CD14-positive monocyte (primary cell): Measurements from ENCODE around the gene RNF126. TPM values are rescaled to one million over a fixed set of nuclear protein-coding genes. Genes with fewer than 3 reads are reported as not detected.
A peak's percentile ranks its signal among the peaks of the same experiment; 100 is the strongest.

Experiments
- DNase-seq, 3 donors: peaks; one replicate each; pipeline ENCODE4 v3.0.0-alpha.2; 2011 to 2022
- H2AFZ ChIP-seq: 2 replicates; pipeline ENCODE4 v1.6.0; 2012; ENCODE audit warnings: mild to moderate bottlenecking, low read depth, low read length, inconsistent platforms; ENCODE audit not compliant: insufficient read depth, poor library complexity, severe bottlenecking
- H3K27ac ChIP-seq, 2 donors: 1 replicate in 1 of 2; 2 replicates in 1 of 2; pipeline ENCODE4 v1.5.1; 2012 to 2013; ENCODE audit warnings: low read length in 2 of 2, control low read depth in 1 of 2, inconsistent platforms in 1 of 2, low read depth in 1 of 2, mild to moderate bottlenecking in 1 of 2
- H3K27me3 ChIP-seq, 2 donors: one replicate each; pipeline versions ENCODE4 v1.6.0 to v1.6.1; 2011 to 2013; ENCODE audit warnings: low read length in 2 of 2; ENCODE audit not compliant: control insufficient read depth in 2 of 2, insufficient read depth in 2 of 2
- H3K36me3 ChIP-seq, 2 donors: replicated peaks in 1 of 2; 1 replicate in 1 of 2; 2 replicates in 1 of 2; pipeline versions ENCODE4 v1.5.1 to v1.6.1; 2012 to 2013; ENCODE audit warnings: low read length in 2 of 2, control low read depth in 1 of 2, inconsistent platforms in 1 of 2, mild to moderate bottlenecking in 1 of 2; ENCODE audit not compliant: insufficient read depth in 2 of 2, control insufficient read depth in 1 of 2
- H3K4me1 ChIP-seq, 2 donors: 1 replicate in 1 of 2; 2 replicates in 1 of 2; pipeline versions ENCODE4 v1.5.1 to v1.6.1; 2012 to 2013; ENCODE audit warnings: low read length in 2 of 2, control low read depth in 1 of 2, inconsistent platforms in 1 of 2, mild to moderate bottlenecking in 1 of 2, moderate library complexity in 1 of 2; ENCODE audit not compliant: insufficient read depth in 2 of 2, control insufficient read depth in 1 of 2
- H3K4me2 ChIP-seq: replicated peaks from 2 replicates; pipeline ENCODE3; 2012; ENCODE audit warnings: low read length, moderate library complexity, mild to moderate bottlenecking; ENCODE audit not compliant: poor library complexity, severe bottlenecking; ENCODE audit errors: extremely low read depth
- H3K4me3 ChIP-seq, 3 experiments: fragments of 200-600 bp in 1 of 3; sonication (generic) in 1 of 3; replicated peaks in 1 of 3; 1 replicate in 2 of 3; 2 replicates in 1 of 3; pipeline ENCODE4 v1.5.1; 2011 to 2013; ENCODE audit warnings: low read length in 3 of 3, mild to moderate bottlenecking in 3 of 3, control low read depth in 2 of 3, low read depth in 2 of 3, inconsistent platforms in 1 of 3, moderate library complexity in 1 of 3
- H3K79me2 ChIP-seq: 2 replicates; pipeline ENCODE4 v1.6.0; 2012; ENCODE audit warnings: mild to moderate bottlenecking, control low read depth, inconsistent platforms, low read length, moderate library complexity; ENCODE audit not compliant: insufficient read depth
- H3K9ac ChIP-seq: 2 replicates; pipeline ENCODE4 v1.6.0; 2017; ENCODE audit warnings: low read length, mild to moderate bottlenecking; ENCODE audit not compliant: insufficient read depth, poor library complexity, severe bottlenecking
- H3K9me3 ChIP-seq, 2 donors: replicated peaks in 1 of 2; 1 replicate in 1 of 2; 2 replicates in 1 of 2; pipeline versions ENCODE4 v1.5.1 to v1.6.1; 2012 to 2013; ENCODE audit warnings: low read length in 2 of 2, control low read depth in 1 of 2; ENCODE audit not compliant: control insufficient read depth in 1 of 2, insufficient read depth in 1 of 2
- H4K20me1 ChIP-seq: 2 replicates; pipeline ENCODE4 v1.6.0; 2012; ENCODE audit warnings: mild to moderate bottlenecking, low read length, control low read depth, moderate library complexity; ENCODE audit not compliant: insufficient read depth
- H3K27ac Mint-ChIP-seq, 7 donors: one replicate each; pipeline ENCODE4 v1.8.0; 2020; ENCODE audit warnings: mild to moderate bottlenecking in 7 of 7, mixed read lengths in 7 of 7, moderate library complexity in 6 of 7, inconsistent platforms in 2 of 7
- H3K27me3 Mint-ChIP-seq, 3 donors: one replicate each; pipeline ENCODE4 v1.8.0; 2021 to 2022; ENCODE audit warnings: low read depth in 3 of 3, mild to moderate bottlenecking in 3 of 3, mixed read lengths in 3 of 3, moderate library complexity in 3 of 3, inconsistent platforms in 1 of 3
- H3K36me3 Mint-ChIP-seq, 2 donors: one replicate each; pipeline ENCODE4 v1.8.0; 2020; ENCODE audit warnings: mixed read lengths in 2 of 2, inconsistent platforms in 1 of 2, mild to moderate bottlenecking in 1 of 2
- H3K4me1 Mint-ChIP-seq: one replicate; pipeline ENCODE4 v1.8.0; 2020; ENCODE audit warnings: mild to moderate bottlenecking, mixed read lengths
- H3K4me3 Mint-ChIP-seq, 2 donors: one replicate each; pipeline ENCODE4 v1.8.0; 2020; ENCODE audit warnings: mild to moderate bottlenecking in 2 of 2, mixed read lengths in 2 of 2, moderate library complexity in 1 of 2
- H3K9me3 Mint-ChIP-seq, 7 donors: one replicate each; pipeline ENCODE4 v1.8.0; 2020 to 2022; ENCODE audit warnings: mixed read lengths in 7 of 7, mild to moderate bottlenecking in 6 of 7, moderate library complexity in 6 of 7, inconsistent platforms in 2 of 7
- CTCF ChIP-seq: fragments of 200-600 bp; IDR thresholded peaks from one replicate; pipeline ENCODE4 v1.8.0; 2022; ENCODE audit warnings: antibody characterized with exemption, mild to moderate bottlenecking
- WGBS: methylation state at CpG from one replicate; pipeline ENCODE4 v1.1.5; 2013; ENCODE audit warnings: missing lambda C conversion rate; ENCODE audit not compliant: insufficient coverage; 5-methylcytosine and 5-hydroxymethylcytosine counted together
- intact Hi-C, 2 donors: fragments of 100-400 bp; cut with micrococcal nuclease; formaldehyde crosslinking; loops; one replicate each; pipeline versions ENCODE4 v1.15.0 to v1.15.1; 2023
- polyA plus RNA-seq, 3 donors: library from polyadenylated mRNA; depleted of rRNA in 1 of 3; unstranded in 2 of 3; stranded (reverse) in 1 of 3; fragments of 300-500 nt in 2 of 3; fragments of >200 nt in 1 of 3; fragmentation: Illumina TruSeq in 2 of 3; gene quantifications; 1 replicate in 2 of 3; 2 replicates in 1 of 3; pipeline ENCODE4 v1.2.3, GENCODE V29; 2012 to 2021

The RNF126 gene
- polyA plus RNA-seq, 3 donors, result 29.1 to 51.6 (median 31.6) TPM

GRCh38 chr19:709196-709964 is 46.4 kb upstream of the RNF126 start:
- no peaks in the 10 kb centered on the region for H4K20me1 ChIP-seq
- peak overlapping the region in 1 of 3 experiments; percentile 36 for H3K4me3 ChIP-seq
- H3K27me3 ChIP-seq, result peaks cover 0 to 28% of the 10 kb centered on the region in 2 donors
- Mint-ChIP-seq H3K4me1 (peaks cover 3% of the 10 kb centered on the region), H3K27ac (no peak overlapping the region), H3K9me3 (peaks cover 0 to 8% (median 3%) of the 10 kb centered on the region in 7 donors), H3K36me3 (peaks cover 0 to 2% of the 10 kb centered on the region in 2 donors), H3K27me3 (peaks cover 23 to 42% (median 27%) of the 10 kb centered on the region in 3 donors), H3K4me3 (no peak overlapping the region)
- intact Hi-C loops, result no loop called here
- H3K9ac ChIP-seq, result no peak overlapping the region
- H3K27ac ChIP-seq, result no peak overlapping the region
- no peaks in the 10 kb centered on the region for H3K36me3 ChIP-seq
- no peaks in the 10 kb centered on the region for H3K79me2 ChIP-seq
- H2AFZ ChIP-seq, result no peak overlapping the region
- no peak for TF ChIP-seq CTCF
- WGBS, result under 1% methylated on average over 46 of the region's 78 CpGs
- DNase-seq, result no peak
- H3K9me3 ChIP-seq, result peaks cover 0 to 3% of the 10 kb centered on the region in 2 donors
- peak overlapping the region; percentile 46 for H3K4me2 ChIP-seq
- peaks cover 11 to 18% of the 10 kb centered on the region in 2 donors for H3K4me1 ChIP-seq

- intact Hi-C loops, result no loop called here
- no peak within 1 kb of the TSS for H3K9ac ChIP-seq
- no peak within 1 kb of the TSS for H2AFZ ChIP-seq
Observed at GRCh38 chr19:708154-709143, 45.4 kb upstream of the RNF126 start, which contains the start of gene PALM. PALM (plus strand) TSS chr19:708935; CDS start chr19:709147, 212 bp downstream.

More at GRCh38 chr19:708154-709143, 45.4 kb upstream of the RNF126 start, which contains the start of gene PALM:
- H3K9me3 ChIP-seq, result peaks cover 0 to 3% of the 10 kb centered on the region in 2 donors
- no peak for DNase-seq
- Mint-ChIP-seq H3K9me3 (peaks cover 0 to 7% (median 3%) of the 10 kb centered on the region in 7 donors), H3K27ac (no peak within 1 kb of the TSS), H3K4me1 (peaks cover 7% of the 10 kb centered on the region), H3K27me3 (peaks cover 19 to 42% (median 28%) of the 10 kb centered on the region in 3 donors), H3K36me3 (peaks cover 0 to 2% of the 10 kb centered on the region in 2 donors), H3K4me3 (peak within 1 kb of the TSS in 1 of 2 donors; percentile 68)
- H3K27ac ChIP-seq, result no peak within 1 kb of the TSS
- peaks cover 0 to 28% of the 10 kb centered on the region in 2 donors for H3K27me3 ChIP-seq
- WGBS, result 35% methylated on average over 22 of the region's 93 CpGs
- H3K4me3 ChIP-seq, result peak within 1 kb of the TSS in 1 of 3 experiments; percentile 36
- no peak for TF ChIP-seq CTCF
- H3K4me2 ChIP-seq, result peak within 1 kb of the TSS; percentile 60
- no peaks in the 10 kb centered on the region for H3K36me3 ChIP-seq
- no peaks in the 10 kb centered on the region for H4K20me1 ChIP-seq
- peaks cover 3% of the 10 kb centered on the region for H3K79me2 ChIP-seq
- H3K4me1 ChIP-seq, result peaks cover 14 to 22% of the 10 kb centered on the region in 2 donors
